Measurements from ENCODE around the gene CLDND2. TPM values are rescaled to one million over a fixed set of nuclear protein-coding genes. Genes with fewer than 3 reads are reported as not detected.
A peak's percentile ranks its signal among the peaks of the same experiment; 100 is the strongest.

CLDND2 gene
- total and polyA plus RNA-seq, 2 experiments from 2014 or later: 7.7 TPM; not detected in 1

DNA sequence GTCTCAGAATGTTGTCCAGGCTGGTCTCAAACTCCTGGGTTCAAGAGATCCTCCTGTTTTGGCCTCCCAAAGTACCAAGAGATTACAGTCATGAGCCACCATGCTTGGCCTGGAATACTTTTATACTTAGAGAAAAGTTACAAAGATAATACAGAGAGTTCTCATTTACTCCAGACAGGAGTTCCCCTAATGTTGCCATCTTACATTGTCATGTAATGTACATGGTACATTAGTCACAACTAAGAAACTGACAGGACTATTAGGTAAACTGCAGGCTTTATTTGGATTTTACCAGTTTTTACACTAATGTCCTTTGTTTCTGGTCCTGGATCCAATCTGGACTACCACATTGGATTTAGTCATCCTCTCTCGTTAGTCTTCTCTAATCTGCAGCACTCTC is 23.9 kb upstream of the CLDND2 start:
- Histone ChIP-seq H4K20me1 (replicated peaks; ENCODE audit: insufficient read depth) (no peaks in the 10 kb centered on the region), H2AFZ (no peak overlapping the region), H3K4me3 (no peak overlapping the region), H3K27me3 (ENCODE audit: insufficient read depth) (no peaks in the 10 kb centered on the region), H3F3A (replicated peaks; ENCODE audit: low read depth) (0 out of 2 replicates have a peak, but pooled peaks cover 3% of the 10 kb centered on the region), H3K79me2 (replicated peaks; ENCODE audit: insufficient read depth) (peaks cover 9% of the 10 kb centered on the region; the same call in 1 of the 2 replicates), H3K4me1 (ENCODE audit: insufficient read depth) (0 out of 2 replicates have a peak, but pooled peaks cover 8% of the 10 kb centered on the region), H3K9me2 (ENCODE audit: insufficient read depth) (no peaks in the 10 kb centered on the region), H3K36me3 (ENCODE audit: insufficient read depth) (no peaks in the 10 kb centered on the region), H3K4me2 (no peak overlapping the region), H3K27ac (ENCODE audit: low read depth) (no peak overlapping the region)
- Mint-ChIP-seq H3K27ac (no peak overlapping the region), H3K4me3 (0 out of 3 replicates have a peak overlapping the region, but pooled peaks have one; percentile 11), H3K9me3 (no peaks in the 10 kb centered on the region; the same call in 1 of the 3 replicates), H3K4me1 (peaks cover 28% of the 10 kb centered on the region), H3K27me3 (ENCODE audit: insufficient read depth, low read depth, poor library complexity) (peaks cover 18% of the 10 kb centered on the region), H3K36me3 (ENCODE audit: low read depth) (peaks cover 7% of the 10 kb centered on the region)
- TF ChIP-seq EZH2 (IDR thresholded peaks at IDR 0.05; ENCODE audit: low read depth, unreplicated experiment): no peak
- no peak for TF ChIP-seq NANOG (IDR thresholded peaks at IDR 0.05; ENCODE audit: borderline replicate concordance)
- TF ChIP-seq ZNF114 (CRISPR knock-in tag; IDR thresholded peaks at IDR 0.05): no peak
- no peak for TF ChIP-seq EZH2phosphoT487 (IDR thresholded peaks at IDR 0.05; ENCODE audit: unreplicated experiment)
- TF ChIP-seq JUNB (IDR thresholded peaks at IDR 0.05; ENCODE audit: unreplicated experiment): no peak
- TF ChIP-seq, protein P1, sequence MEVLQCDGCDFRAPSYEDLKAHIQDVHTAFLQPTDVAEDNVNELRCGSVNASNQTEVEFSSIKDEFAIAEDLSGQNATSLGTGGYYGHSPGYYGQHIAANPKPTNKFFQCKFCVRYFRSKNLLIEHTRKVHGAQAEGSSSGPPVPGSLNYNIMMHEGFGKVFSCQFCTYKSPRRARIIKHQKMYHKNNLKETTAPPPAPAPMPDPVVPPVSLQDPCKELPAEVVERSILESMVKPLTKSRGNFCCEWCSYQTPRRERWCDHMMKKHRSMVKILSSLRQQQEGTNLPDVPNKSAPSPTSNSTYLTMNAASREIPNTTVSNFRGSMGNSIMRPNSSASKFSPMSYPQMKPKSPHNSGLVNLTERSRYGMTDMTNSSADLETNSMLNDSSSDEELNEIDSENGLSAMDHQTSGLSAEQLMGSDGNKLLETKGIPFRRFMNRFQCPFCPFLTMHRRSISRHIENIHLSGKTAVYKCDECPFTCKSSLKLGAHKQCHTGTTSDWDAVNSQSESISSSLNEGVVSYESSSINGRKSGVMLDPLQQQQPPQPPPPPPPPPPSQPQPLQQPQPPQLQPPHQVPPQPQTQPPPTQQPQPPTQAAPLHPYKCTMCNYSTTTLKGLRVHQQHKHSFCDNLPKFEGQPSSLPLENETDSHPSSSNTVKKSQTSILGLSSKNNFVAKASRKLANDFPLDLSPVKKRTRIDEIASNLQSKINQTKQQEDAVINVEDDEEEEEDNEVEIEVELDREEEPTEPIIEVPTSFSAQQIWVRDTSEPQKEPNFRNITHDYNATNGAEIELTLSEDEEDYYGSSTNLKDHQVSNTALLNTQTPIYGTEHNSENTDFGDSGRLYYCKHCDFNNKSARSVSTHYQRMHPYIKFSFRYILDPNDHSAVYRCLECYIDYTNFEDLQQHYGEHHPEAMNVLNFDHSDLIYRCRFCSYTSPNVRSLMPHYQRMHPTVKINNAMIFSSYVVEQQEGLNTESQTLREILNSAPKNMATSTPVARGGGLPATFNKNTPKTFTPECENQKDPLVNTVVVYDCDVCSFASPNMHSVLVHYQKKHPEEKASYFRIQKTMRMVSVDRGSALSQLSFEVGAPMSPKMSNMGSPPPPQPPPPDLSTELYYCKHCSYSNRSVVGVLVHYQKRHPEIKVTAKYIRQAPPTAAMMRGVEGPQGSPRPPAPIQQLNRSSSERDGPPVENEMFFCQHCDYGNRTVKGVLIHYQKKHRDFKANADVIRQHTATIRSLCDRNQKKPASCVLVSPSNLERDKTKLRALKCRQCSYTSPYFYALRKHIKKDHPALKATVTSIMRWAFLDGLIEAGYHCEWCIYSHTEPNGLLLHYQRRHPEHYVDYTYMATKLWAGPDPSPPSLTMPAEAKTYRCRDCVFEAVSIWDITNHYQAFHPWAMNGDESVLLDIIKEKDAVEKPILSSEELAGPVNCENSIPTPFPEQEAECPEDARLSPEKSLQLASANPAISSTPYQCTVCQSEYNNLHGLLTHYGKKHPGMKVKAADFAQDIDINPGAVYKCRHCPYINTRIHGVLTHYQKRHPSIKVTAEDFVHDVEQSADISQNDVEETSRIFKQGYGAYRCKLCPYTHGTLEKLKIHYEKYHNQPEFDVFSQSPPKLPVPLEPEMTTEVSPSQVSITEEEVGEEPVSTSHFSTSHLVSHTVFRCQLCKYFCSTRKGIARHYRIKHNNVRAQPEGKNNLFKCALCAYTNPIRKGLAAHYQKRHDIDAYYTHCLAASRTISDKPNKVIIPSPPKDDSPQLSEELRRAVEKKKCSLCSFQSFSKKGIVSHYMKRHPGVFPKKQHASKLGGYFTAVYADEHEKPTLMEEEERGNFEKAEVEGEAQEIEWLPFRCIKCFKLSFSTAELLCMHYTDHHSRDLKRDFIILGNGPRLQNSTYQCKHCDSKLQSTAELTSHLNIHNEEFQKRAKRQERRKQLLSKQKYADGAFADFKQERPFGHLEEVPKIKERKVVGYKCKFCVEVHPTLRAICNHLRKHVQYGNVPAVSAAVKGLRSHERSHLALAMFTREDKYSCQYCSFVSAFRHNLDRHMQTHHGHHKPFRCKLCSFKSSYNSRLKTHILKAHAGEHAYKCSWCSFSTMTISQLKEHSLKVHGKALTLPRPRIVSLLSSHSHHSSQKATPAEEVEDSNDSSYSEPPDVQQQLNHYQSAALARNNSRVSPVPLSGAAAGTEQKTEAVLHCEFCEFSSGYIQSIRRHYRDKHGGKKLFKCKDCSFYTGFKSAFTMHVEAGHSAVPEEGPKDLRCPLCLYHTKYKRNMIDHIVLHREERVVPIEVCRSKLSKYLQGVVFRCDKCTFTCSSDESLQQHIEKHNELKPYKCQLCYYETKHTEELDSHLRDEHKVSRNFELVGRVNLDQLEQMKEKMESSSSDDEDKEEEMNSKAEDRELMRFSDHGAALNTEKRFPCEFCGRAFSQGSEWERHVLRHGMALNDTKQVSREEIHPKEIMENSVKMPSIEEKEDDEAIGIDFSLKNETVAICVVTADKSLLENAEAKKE (CRISPR knock-in tag; IDR thresholded peaks at IDR 0.05): no peak
- TF ChIP-seq REST (IDR thresholded peaks at IDR 0.05; ENCODE audit: unreplicated experiment): no peak
- TF ChIP-seq ZNF331 (CRISPR knock-in tag; IDR thresholded peaks at IDR 0.05; ENCODE audit: low read depth): no peak
- TF ChIP-seq ETS1 (IDR thresholded peaks at IDR 0.05): no peak
- no peak for TF ChIP-seq CTCF (conservative IDR thresholded peaks at IDR 0.05; ENCODE audit: low read depth in 2 of 2)
- TF ChIP-seq CREB1 (CRISPR knock-in tag; IDR thresholded peaks at IDR 0.05; ENCODE audit: low read depth): no peak
- no peak for TF ChIP-seq STAT1 (IDR thresholded peaks at IDR 0.05; ENCODE audit: unreplicated experiment)
- TF ChIP-seq POLR2AphosphoS5 (IDR thresholded peaks at IDR 0.05; ENCODE audit: low read depth): no peak
- ATAC-seq (no peak), DNase-seq (ENCODE audit: low spot score) (no peak)

Measured in GM23338 (cell line).